Suprapubic skin (tissue), 4 donors: ENCODE data around the gene TAF10.

Experiments used
- CTCF ChIP-seq, 2 donors: fragments of 200-600 bp in 1 of 2; fragments of 450-650 bp in 1 of 2; sonication (generic) in 1 of 2; IDR thresholded peaks; one replicate each; pipeline ENCODE4 v1.5.1; 2016 to 2019; ENCODE audit warnings: antibody characterized with exemption in 2 of 2, mild to moderate bottlenecking in 1 of 2, moderate library complexity in 1 of 2
- EP300 ChIP-seq: sonication (generic); formaldehyde crosslinking; IDR thresholded peaks from one replicate; pipeline ENCODE4 v1.6.1; 2017; ENCODE audit warnings: antibody characterized with exemption
- POLR2A ChIP-seq, 2 donors: fragments of 450-650 bp; IDR thresholded peaks; one replicate each; pipeline ENCODE4 v1.6.1; 2017; ENCODE audit warnings: antibody characterized with exemption in 2 of 2, mild to moderate bottlenecking in 2 of 2, moderate library complexity in 2 of 2
- POLR2AphosphoS5 ChIP-seq, 3 donors: sonication (generic); formaldehyde crosslinking; IDR thresholded peaks; one replicate each; pipeline ENCODE4 v1.6.1; 2017; ENCODE audit warnings: antibody characterized with exemption in 3 of 3

DNA sequence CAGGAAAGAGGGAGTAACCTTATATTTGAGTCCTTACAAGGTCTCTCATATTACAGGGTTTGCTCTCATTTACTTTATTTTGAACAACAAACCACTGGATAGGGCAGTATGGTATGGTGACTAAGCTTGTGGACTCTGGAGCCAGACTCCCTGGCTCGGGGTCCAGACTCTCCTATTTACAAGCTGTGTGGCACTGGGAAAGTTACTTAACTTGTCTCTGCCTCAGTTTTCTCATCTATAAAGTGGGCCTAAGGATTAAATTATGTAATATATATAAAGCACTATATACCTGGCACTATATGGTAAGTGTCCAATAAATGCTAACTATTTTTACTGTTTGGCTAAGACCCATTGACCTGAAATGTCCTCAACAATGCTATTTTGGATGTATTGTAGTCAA lies 45.3 kb upstream of the TAF10 start:
- TF ChIP-seq CTCF (IDR thresholded peaks at IDR 0.05) (no peak), EP300 (no peak), POLR2A (IDR thresholded peaks at IDR 0.05) (no peak), POLR2AphosphoS5 (IDR thresholded peaks at IDR 0.05) (no peak)
